ENCODE results near the gene GNG3.

DNA sequence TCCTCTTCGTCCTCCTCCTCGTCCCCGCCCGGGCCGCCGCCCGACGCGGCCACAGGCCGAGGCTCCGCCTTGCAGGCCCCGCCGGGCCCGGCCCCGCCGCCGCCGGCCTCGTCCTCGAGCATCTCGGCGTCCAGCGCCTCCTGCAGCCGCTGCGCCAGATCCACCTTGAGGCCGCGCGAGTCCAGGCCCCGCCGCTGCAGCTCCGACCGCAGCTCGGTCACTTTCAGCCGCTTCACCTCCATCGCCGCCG, 19.4 kb downstream of the GNG3 start:
- no peak for TF ChIP-seq POLR2A (IDR thresholded peaks at IDR 0.05)
- TF ChIP-seq, protein P1, sequence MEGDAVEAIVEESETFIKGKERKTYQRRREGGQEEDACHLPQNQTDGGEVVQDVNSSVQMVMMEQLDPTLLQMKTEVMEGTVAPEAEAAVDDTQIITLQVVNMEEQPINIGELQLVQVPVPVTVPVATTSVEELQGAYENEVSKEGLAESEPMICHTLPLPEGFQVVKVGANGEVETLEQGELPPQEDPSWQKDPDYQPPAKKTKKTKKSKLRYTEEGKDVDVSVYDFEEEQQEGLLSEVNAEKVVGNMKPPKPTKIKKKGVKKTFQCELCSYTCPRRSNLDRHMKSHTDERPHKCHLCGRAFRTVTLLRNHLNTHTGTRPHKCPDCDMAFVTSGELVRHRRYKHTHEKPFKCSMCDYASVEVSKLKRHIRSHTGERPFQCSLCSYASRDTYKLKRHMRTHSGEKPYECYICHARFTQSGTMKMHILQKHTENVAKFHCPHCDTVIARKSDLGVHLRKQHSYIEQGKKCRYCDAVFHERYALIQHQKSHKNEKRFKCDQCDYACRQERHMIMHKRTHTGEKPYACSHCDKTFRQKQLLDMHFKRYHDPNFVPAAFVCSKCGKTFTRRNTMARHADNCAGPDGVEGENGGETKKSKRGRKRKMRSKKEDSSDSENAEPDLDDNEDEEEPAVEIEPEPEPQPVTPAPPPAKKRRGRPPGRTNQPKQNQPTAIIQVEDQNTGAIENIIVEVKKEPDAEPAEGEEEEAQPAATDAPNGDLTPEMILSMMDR (IDR thresholded peaks at IDR 0.05), result no peak

Measured in lower leg skin (tissue), 3 donors.